Activated CD8-positive, alpha-beta memory T cell treated with anti-CD3 and anti-CD28 coated beads, Interleukin-2, amount 50 U/mL, for 24 hours (primary cell): ENCODE measurements around the gene MICU2.
"Not testable (repeated sequence)": the region's sequence is repeated elsewhere in the genome, so short reads cannot be mapped to it uniquely, and the experiment has no call there.

Experiments used
- DNase-seq: peaks from one replicate; pipeline ENCODE4 v3.0.0-alpha.2; 2020; ENCODE audit errors: extremely low read depth

MICU2 gene

GRCh38 chr13:21594715-21595545 is 9.0 kb downstream of the MICU2 start:
- DNase-seq, result no peak

GRCh38 chr13:21590665-21591456 is 13.1 kb downstream of the MICU2 start:
- DNase-seq, result not testable (repeated sequence)

- no peak for DNase-seq
Measured at GRCh38 chr13:21590231-21590630, 13.7 kb downstream of the MICU2 start.

- not testable (repeated sequence) for DNase-seq
Measured at GRCh38 chr13:21589510-21589909, 14.5 kb downstream of the MICU2 start.

GRCh38 chr13:21588411-21588810 is 15.6 kb downstream of the MICU2 start:
- DNase-seq, result not testable (repeated sequence)

GRCh38 chr13:21584973-21585592 is 18.9 kb downstream of the MICU2 start:
- DNase-seq, result no peak

- no peak for DNase-seq
Measured at GRCh38 chr13:21583478-21583877, 20.5 kb downstream of the MICU2 start.

- no peak for DNase-seq
Measured at GRCh38 chr13:21580736-21581135, 23.2 kb downstream of the MICU2 start.

GRCh38 chr13:21579754-21580316 is 24.1 kb downstream of the MICU2 start:
- no peak for DNase-seq

GRCh38 chr13:21578748-21579147 is 25.2 kb downstream of the MICU2 start:
- DNase-seq, result no peak

GRCh38 chr13:21576426-21576825 is 27.5 kb downstream of the MICU2 start:
- DNase-seq, result no peak

- DNase-seq, result no peak
Measured at GRCh38 chr13:21573920-21574712, 29.9 kb downstream of the MICU2 start.

GRCh38 chr13:21569686-21570085 is 34.3 kb downstream of the MICU2 start:
- DNase-seq, result no peak

GRCh38 chr13:21568854-21569253 is 35.1 kb downstream of the MICU2 start:
- DNase-seq, result no peak

GRCh38 chr13:21567714-21568113 is 36.3 kb downstream of the MICU2 start:
- no peak for DNase-seq

GRCh38 chr13:21557995-21558394 is 46.0 kb downstream of the MICU2 start:
- no peak for DNase-seq

GRCh38 chr13:21556051-21556450 is 47.9 kb downstream of the MICU2 start:
- no peak for DNase-seq

GRCh38 chr13:21553261-21553660 is 50.7 kb downstream of the MICU2 start:
- not testable (repeated sequence) for DNase-seq

- no peak for DNase-seq
Measured at GRCh38 chr13:21550918-21551317, 53.1 kb downstream of the MICU2 start.

- DNase-seq, result no peak
Measured at GRCh38 chr13:21549633-21550032, 54.3 kb downstream of the MICU2 start.

GRCh38 chr13:21548577-21548976 is 55.4 kb downstream of the MICU2 start:
- no peak for DNase-seq
